Measurements from ENCODE around the gene ZC3HAV1.

The ZC3HAV1 gene

GRCh38 chr7:139011373-139011772 lies 98.1 kb downstream of the ZC3HAV1 start:
- no peak for FAIRE-seq

DNA sequence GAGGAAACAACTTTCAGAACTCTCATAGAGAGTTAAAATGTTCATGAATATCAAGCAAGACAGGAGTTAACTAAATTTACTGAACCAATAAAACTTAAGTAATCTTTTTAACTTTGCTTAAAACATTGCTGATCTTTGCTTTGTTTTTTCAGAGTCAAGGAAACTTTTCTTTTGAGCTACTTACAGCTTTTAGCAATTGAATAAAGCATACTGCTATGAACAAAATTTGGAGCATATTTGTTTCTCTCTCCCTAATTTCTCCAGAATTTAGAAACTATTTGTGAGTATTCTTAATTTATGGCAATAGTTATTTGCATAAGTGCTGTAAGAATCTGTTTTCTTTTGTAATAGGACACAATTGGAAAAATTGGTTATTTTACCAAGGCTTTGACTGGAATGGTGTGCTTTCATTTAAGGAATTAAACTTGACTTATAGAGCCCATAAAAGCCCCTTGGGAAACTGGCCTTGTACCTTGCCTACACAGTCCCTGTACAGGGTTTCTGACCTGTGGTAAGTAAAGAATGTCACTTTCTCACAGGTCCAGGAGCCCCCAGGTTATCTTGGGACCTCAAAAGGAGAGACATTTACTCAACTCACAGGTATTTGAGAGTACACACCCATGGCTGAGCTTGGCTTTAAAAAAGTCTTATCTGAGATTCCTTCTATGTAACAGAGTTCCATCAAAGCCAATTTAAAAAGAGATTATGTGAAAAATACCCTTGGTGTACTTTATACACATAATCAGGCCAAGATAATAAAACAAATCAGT lies 105.0 kb downstream of the ZC3HAV1 start:
- no peak for FAIRE-seq

DNA sequence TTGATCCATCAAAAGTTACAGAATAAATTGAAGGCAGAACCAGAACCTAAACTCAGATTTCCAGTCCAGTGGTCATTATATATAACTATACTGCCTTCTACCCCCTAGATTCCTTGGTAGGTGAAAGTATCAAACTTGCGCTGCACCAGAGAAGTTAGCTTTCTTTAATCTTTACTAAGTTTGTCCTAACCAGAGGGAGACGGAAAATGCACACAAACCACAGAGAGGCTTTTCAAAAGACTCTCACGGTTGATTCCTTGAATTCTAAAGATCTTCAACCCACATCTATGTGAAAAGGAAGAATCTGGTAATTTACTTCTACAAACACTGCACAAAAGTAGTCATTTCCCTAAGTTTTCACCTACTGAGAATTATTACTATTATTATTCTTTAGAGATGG lies 110.1 kb downstream of the ZC3HAV1 start:
- FAIRE-seq: no peak
